Activated CD8-positive, alpha-beta memory T cell treated with anti-CD3 and anti-CD28 coated beads, Interleukin-2, amount 50 U/mL, for 4 hours (primary cell): ENCODE results near the gene MYL5.

Source experiments
- DNase-seq: peaks from one replicate; pipeline ENCODE4 v3.0.0-alpha.2; 2020

The MYL5 gene

DNA sequence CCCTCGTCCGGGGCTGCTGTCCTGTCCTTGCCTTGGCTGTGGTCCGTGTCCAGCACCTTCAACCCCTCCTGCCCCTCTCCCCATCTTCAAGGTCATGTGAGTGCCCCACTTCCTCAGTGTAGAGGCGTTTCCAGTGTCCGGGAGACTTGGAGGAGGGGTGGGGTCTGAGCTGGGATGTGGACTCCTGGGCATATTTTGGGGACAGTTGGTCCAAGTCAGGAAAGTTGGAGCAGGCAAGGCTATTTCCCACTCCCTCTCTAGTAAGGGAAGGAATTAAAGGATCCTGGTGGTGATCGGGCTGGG is 34.2 kb downstream of the MYL5 start:
- DNase-seq = no peak

GRCh38 chr4:709348-709747 is 35.0 kb downstream of the MYL5 start:
- DNase-seq = no peak

- no peak for DNase-seq
Measured at GRCh38 chr4:710116-710515, 35.8 kb downstream of the MYL5 start.

DNA sequence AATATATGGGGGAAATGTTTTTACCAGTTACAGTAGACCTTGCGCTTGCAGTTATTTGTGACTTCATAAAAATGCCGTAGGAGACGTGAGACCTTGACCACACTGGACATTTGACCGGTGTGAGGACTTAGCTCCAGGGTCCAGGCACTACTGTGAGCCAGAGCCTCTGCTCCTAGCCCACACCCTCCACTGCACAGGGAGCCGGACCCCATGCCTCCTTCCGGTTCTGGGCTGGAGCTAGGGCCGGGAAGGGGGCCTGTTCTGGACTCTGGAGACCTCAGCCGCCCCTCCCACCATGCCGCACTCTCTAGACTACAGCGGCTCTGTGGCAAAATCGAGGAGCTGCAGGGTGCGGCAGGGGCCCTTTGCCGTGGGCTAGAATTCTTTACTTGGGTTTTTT is 36.6 kb downstream of the MYL5 start:
- DNase-seq = no peak

DNA sequence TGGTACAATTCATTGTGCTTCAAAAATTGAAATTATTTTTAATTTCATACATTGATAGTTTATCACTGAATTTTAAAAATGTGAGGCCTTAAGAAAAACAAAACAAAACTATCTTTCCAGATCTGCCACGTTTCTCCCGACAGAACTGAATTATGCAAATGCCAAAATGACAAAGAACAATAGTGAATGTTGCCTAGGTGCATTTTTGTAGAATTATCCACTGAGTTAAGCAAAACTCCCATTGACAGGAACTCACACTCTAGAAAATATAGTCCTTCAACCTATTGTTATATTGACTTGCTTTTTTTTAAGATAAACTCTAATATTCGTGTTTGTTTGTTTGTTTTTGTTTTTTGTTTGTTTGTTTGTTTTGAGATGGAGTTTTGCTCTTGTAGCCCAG is 37.8 kb downstream of the MYL5 start:
- no peak for DNase-seq

DNA sequence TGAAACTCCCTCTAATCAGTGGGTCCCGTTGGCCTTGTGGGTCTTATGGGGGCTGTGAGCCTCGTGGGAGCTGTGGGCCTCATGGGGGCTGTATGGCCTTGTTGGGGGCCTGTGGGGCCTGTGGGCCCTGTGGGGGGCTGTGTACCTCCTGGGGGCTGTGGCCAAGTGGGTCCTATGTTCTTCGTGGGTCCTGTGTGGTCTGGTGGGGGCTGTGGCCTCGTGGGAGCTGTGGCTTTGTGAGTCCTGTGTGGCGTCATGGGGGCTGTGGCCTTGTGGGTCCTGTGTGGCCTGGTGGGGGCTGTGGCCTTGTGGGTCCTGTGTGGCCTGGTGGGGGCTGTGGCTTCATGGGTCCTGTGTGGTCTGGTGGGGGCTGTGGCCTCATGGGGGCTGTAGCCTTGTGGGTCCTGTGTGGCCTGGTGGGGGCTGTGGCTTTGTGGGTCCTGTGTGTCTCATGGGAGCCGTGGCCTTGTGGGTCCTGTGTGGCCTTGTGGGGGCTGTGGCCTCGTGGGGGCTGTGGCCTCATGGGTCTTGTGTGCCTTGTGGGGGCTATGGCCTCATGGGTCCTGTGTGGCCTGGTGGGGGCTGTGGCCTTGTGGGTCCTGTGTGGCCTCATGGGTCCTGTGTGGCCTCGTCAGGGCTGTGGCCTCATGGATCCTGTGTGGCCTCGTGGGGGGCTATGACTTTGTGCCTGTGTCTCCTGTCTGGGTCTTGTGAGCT is 38.7 kb downstream of the MYL5 start:
- no peak for DNase-seq

DNA sequence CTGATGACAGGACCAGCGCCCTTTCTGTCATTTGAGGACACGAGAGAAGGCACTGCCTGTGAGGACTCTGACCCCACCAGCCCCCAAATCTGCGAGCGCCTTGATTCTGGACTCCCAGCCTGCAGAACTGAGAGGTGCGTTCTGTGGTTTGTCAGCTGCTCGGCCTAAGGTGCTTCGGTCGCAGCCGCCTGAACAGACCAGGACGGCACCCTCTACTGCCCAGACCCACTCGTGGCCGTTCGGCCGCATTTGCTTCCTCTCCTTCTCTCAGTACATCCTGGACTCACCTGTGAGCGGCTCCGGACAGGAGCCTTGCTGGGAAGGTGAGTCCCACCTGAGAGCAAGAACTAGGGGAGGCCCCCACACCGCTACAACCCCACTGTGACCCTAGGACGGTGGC is 39.7 kb downstream of the MYL5 start:
- no peak for DNase-seq

DNA sequence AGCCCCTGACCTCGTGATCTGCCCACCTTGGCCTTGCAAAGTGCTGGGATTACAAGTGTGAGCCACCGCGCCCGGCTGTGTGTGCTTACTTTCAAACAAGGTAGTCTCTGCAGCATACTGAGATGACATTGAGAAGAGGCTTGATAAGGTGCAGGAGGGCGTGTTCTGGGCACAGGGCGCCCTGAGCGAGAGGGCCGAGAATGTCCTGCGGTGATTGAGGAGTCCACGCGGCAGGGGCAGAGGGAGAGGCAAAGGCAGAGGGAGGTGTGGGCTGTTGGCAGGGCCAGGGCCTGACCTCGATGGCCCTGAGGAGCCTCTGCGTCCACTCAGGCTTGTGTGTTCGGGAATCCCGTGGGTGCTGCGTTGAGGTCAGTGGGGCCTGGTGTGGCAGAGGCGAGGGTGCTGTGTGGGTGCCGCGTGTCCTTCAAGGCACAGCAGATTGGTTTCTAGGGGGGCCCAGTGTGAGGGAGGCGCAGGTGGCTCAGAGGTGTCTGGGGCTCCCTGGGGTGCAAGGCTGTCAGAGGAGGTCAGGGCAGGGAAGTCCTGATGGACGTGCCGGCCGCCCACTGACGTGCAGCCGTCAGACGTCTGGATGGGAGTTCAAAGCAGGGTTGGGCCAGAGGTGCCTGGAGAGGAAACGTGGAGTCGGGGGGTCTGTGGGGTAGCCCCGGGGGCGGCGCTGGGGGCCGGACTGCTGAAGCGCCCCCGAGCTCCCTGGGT is 43.4 kb downstream of the MYL5 start:
- no peak for DNase-seq

- DNase-seq = no peak
Measured at GRCh38 chr4:718460-718859, 44.1 kb downstream of the MYL5 start.

- DNase-seq = no peak
Measured at GRCh38 chr4:720111-720860, 45.9 kb downstream of the MYL5 start.

DNA sequence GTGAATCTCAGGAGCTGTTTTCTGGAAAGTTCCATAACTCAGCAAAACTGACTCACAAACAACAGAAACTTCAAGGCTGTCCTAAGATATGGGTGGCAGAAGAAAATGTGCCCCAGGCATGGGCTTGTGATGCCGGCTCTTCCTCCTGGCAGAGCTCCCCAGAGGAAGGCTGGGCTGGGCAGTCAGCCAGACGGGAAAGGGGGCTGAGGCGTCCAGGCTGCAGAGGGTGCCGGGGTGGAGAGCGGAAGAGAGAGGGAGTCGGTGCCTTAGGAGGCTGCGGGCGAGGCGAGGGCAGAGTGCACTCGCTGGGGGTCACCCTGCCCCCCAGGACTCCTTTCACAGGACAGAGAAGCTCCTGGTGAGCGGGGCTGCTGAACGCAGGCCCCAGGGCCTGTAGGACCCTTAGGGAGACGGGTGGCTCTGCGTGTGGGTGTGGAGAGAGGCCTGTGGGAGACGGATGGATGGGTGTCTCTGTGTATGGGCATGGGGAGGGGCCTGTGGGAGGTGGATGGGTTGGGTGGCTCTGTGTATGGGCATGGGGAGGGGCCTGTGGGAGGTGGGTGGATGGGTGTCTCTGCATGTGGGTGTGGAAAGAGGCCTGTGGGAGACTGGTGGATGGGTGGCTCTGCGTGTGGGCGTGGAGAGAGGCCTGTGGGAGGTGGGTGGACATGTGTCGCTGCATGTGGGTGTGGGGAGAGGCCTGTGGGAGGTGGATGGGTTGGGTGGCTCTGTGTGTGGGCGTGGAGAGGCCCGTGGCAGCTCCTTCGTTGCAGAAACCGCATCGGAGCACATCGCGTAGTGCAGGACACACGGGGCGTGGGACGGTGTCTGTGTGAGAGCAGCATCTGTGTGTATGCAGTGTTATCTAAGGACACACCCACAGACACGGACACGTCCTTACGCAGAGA is 47.2 kb downstream of the MYL5 start:
- no peak for DNase-seq

- DNase-seq = no peak
Measured at GRCh38 chr4:722169-722725, 47.9 kb downstream of the MYL5 start.

DNA sequence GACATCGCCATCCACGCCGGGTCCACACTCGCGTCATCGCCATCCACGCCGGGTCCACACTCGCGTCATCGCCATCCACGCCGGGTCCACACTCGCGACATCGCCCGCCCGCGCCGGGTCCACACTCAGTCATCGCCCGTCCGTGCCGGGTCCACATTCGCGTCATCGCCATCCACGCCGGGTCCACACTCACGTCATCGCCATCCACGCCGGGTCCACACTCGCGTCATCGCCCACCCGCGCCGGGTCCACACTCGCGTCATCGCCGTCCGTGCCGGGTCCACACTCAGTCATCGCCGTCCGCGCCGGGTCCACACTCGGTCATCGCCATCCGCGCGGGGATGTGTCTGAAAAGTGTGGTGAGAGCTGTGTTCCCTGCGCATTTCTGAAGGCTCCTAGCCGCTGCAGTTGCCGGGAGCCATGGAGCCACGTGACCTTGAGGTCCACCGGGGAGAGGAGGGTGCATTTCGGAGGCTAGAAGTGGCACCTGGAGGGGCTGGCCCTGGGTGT is 48.6 kb downstream of the MYL5 start:
- no peak for DNase-seq

- DNase-seq = no peak
Measured at GRCh38 chr4:723751-724530, 49.6 kb downstream of the MYL5 start.

GRCh38 chr4:725391-726234 is 51.3 kb downstream of the MYL5 start:
- no peak for DNase-seq

DNA sequence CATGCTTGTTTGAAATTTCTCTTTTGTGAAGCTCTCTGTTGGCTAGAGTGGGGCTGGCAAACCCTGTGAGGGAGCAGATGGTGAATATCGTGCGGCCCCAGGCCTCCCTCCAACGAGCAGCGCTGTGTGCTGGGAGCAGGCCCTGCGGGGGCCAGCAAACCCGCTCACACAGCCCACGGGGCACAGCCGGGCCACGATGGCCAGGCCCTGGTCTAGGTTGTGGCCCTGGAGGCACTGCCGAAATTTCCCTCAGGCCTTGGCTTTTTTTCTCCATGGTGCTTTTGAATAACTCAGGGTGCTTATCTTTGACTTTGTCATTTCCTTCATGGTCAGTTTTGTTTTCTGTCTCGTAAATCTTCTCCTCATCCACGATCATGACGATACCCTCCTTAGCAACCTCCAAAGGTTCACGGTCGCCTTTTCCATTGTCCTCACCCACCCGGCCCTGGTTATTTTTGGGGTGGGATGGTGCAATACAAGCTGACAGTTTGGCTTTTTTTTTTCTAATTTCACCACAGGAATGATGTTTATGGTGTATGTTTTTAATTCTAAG is 52.0 kb downstream of the MYL5 start:
- DNase-seq = no peak

- DNase-seq = no peak
Measured at GRCh38 chr4:726838-727237, 52.5 kb downstream of the MYL5 start.

DNA sequence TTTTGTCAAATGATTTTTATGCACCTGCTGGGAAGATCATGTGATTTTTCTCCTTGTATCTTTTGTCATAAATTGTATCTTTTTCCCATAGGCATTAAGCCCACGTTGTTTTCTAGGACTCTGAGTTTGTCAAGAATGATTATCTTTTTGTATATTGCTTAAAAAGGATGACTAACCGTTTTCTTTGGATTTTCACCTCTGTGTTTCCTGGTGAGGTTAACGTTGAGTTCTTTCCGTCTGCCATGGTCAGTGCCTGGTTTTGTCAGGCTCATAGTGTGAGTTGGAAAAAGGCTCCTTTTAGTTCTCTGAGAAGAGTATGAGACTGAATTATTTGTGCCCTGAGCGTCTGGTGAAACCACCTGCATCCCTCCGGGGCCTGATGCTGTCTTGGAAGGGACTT is 53.2 kb downstream of the MYL5 start:
- DNase-seq = no peak

DNA sequence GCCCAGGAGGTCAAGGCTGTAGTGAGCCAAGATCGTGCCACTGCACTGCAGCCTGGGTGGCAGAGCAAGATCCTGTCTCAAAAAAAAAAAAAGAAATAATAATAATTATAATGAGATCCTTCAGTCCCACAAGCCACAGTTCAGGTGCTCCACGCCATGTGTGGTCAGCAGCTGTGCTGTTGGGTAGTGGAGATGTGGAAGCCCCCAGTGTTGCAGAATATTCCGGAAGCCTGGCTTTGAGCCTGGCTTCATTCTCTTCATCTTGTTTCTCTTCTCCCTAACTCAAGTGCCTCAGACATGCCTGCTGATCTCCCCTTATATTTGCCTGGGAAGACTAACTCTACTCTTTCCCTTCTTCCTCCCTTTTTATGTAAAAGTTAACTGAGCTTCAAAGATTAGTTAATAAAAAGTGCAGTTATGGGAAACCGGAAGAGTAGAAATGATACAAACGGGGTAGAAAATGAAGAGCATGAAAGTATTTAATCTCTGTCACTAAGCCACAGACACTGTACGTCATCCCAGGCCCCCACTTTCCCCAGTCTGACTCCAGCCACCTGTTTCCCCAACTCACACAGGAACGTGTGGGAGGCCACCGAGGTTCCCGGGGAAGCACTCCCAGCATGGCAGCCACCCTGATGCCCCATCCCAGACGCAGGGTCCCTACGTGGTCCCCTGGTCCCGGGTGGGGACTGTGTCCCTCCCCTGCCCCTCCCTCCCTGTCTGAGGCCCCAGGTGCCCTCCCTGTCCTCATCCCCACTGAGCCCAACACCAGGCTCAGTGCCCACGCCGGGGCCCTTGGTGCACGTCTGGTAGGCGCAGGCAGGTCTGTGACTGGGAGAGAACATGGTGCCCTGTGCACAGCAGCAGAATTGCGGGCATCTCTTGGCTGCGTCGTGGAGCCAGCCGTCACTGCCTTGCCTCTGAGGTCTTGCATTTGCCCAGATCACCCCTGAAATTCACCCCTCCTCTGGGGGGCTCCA is 55.3 kb downstream of the MYL5 start:
- no peak for DNase-seq
